NCI-H748 treated with DMSO at 0.1 percent for 48 hours (cell line): ENCODE results near the gene HSH2D.
"Not testable (repeated sequence)": the region's sequence is repeated elsewhere in the genome, so short reads cannot be mapped to it uniquely, and the experiment has no call there.

Experiments
- DNase-seq: peaks from one replicate; lab custom pipeline; 2025; lab: John Stamatoyannopoulos, UW

Gene HSH2D

GRCh38 chr19:16157601-16158000, 14.1 kb downstream of the HSH2D start:
- DNase-seq, result no peak

- DNase-seq, result no peak
Observed at GRCh38 chr19:16159655-16160054, 16.2 kb downstream of the HSH2D start.

GRCh38 chr19:16160445-16160942, 17.0 kb downstream of the HSH2D start:
- no peak for DNase-seq

GRCh38 chr19:16160943-16161560, 17.6 kb downstream of the HSH2D start:
- no peak for DNase-seq

GRCh38 chr19:16161840-16162239, 18.4 kb downstream of the HSH2D start:
- DNase-seq, result no peak

- DNase-seq, result no peak
Observed at GRCh38 chr19:16164222-16164890, 20.9 kb downstream of the HSH2D start.

GRCh38 chr19:16166417-16166816, 22.9 kb downstream of the HSH2D start:
- no peak for DNase-seq

- DNase-seq, result no peak
Observed at GRCh38 chr19:16167055-16167454, 23.6 kb downstream of the HSH2D start.

GRCh38 chr19:16168465-16169081, 25.1 kb downstream of the HSH2D start:
- no peak for DNase-seq

GRCh38 chr19:16170134-16170533, 26.6 kb downstream of the HSH2D start:
- DNase-seq, result no peak

GRCh38 chr19:16175954-16176353, 32.5 kb downstream of the HSH2D start:
- no peak for DNase-seq

GRCh38 chr19:16178866-16179265, 35.4 kb downstream of the HSH2D start:
- not testable (repeated sequence) for DNase-seq

GRCh38 chr19:16180611-16181010, 37.1 kb downstream of the HSH2D start:
- DNase-seq, result no peak

GRCh38 chr19:16184665-16185122, 41.2 kb downstream of the HSH2D start:
- DNase-seq, result no peak

- peak; percentile 90 for DNase-seq
Observed at GRCh38 chr19:16185123-16185767, 41.8 kb downstream of the HSH2D start, which contains the start of gene FAM32A. Gene FAM32A (plus strand): TSS chr19:16185410. CDS start chr19:16185443, 33 bp downstream.

GRCh38 chr19:16185768-16186123, 42.3 kb downstream of the HSH2D start:
- DNase-seq, result peak; percentile 4

- DNase-seq, result no peak
Observed at GRCh38 chr19:16188521-16188920, 45.0 kb downstream of the HSH2D start.

- DNase-seq, result no peak
Observed at GRCh38 chr19:16190198-16190597, 46.7 kb downstream of the HSH2D start.

- DNase-seq, result no peak
Observed at GRCh38 chr19:16190736-16191135, 47.3 kb downstream of the HSH2D start.

GRCh38 chr19:16191216-16191908, 47.9 kb downstream of the HSH2D start:
- DNase-seq, result no peak

- DNase-seq, result no peak
Observed at GRCh38 chr19:16193466-16193865, 50.0 kb downstream of the HSH2D start.

- DNase-seq, result no peak
Observed at GRCh38 chr19:16197188-16197621, 53.7 kb downstream of the HSH2D start.
